ENCODE measurements around the gene PNISR.

DNA sequence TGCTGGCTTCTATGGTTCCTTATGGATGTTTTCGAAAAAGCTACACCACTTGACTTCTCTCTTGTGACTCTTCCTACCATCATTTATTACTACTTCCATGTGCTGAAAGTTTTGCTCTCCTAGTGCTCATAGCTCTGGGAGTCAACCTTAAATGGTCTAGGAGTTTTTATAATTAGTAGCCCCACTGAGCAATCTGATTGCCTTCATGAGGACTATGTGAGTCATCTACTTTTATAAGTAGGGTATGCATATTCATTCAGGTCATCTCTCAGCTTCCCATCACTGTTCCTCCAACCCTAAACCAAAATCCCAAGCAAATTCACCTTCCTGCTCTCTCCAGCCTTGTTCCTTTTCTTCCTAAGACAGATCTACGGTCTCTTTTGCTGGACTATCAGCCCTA is 58.3 kb downstream of the PNISR start:
- TF ChIP-seq, protein P1, sequence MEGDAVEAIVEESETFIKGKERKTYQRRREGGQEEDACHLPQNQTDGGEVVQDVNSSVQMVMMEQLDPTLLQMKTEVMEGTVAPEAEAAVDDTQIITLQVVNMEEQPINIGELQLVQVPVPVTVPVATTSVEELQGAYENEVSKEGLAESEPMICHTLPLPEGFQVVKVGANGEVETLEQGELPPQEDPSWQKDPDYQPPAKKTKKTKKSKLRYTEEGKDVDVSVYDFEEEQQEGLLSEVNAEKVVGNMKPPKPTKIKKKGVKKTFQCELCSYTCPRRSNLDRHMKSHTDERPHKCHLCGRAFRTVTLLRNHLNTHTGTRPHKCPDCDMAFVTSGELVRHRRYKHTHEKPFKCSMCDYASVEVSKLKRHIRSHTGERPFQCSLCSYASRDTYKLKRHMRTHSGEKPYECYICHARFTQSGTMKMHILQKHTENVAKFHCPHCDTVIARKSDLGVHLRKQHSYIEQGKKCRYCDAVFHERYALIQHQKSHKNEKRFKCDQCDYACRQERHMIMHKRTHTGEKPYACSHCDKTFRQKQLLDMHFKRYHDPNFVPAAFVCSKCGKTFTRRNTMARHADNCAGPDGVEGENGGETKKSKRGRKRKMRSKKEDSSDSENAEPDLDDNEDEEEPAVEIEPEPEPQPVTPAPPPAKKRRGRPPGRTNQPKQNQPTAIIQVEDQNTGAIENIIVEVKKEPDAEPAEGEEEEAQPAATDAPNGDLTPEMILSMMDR (IDR thresholded peaks at IDR 0.05; ENCODE audit: low read depth, low read length, missing input control) = no peak
- TF ChIP-seq JUND (IDR thresholded peaks at IDR 0.05) = no peak
- TF ChIP-seq RAD21 (IDR thresholded peaks at IDR 0.05) = no peak
- no peak for TF ChIP-seq TAF1 (conservative IDR thresholded peaks at IDR 0.05)

All from liver (tissue), 3 donors.